Endodermal cell (in vitro differentiated cells): ENCODE data around the gene SRRM5. TPM values are rescaled to one million over a fixed set of nuclear protein-coding genes. Genes with fewer than 3 reads are reported as not detected.

Source experiments
- DNase-seq: peaks from one replicate; pipeline ENCODE4 v3.0.0-alpha.2; 2017
- H3K27ac ChIP-seq: 2 replicates; pipeline ENCODE4 v1.5.1; 2013; ENCODE audit warnings: mild to moderate bottlenecking, low read depth, low read length, moderate library complexity
- H3K27me3 ChIP-seq: 2 replicates; pipeline ENCODE4 v1.6.1; 2013; ENCODE audit warnings: mild to moderate bottlenecking, low read length, moderate library complexity; ENCODE audit not compliant: insufficient read depth, control insufficient read depth, poor library complexity, severe bottlenecking
- H3K36me3 ChIP-seq: 2 replicates; pipeline ENCODE4 v1.7.0; 2013; ENCODE audit warnings: mild to moderate bottlenecking, low read length, moderate library complexity; ENCODE audit not compliant: control insufficient read depth, insufficient read depth
- H3K4me1 ChIP-seq: one replicate; pipeline ENCODE4 v1.7.0; 2013; ENCODE audit warnings: low read length; ENCODE audit not compliant: control insufficient read depth, insufficient read depth
- H3K4me3 ChIP-seq: 2 replicates; pipeline ENCODE4 v1.5.1; 2013; ENCODE audit warnings: mild to moderate bottlenecking, low read length, moderate library complexity
- H3K9ac ChIP-seq: 2 replicates; pipeline ENCODE4 v1.6.1; 2013; ENCODE audit warnings: mild to moderate bottlenecking, low read length, moderate library complexity; ENCODE audit not compliant: poor library complexity, severe bottlenecking; ENCODE audit errors: extremely low read depth
- H3K9me3 ChIP-seq: 2 replicates; pipeline ENCODE4 v1.6.1; 2013; ENCODE audit warnings: mild to moderate bottlenecking, low read length, moderate library complexity; ENCODE audit not compliant: control insufficient read depth
- H3K27ac Mint-ChIP-seq: 2 replicates; pipeline ENCODE4 v1.8.0; 2020; ENCODE audit warnings: mixed read lengths
- H3K27me3 Mint-ChIP-seq: 2 replicates; pipeline ENCODE4 v1.8.0; 2021; ENCODE audit warnings: mild to moderate bottlenecking, mixed read lengths; ENCODE audit not compliant: insufficient read depth
- H3K36me3 Mint-ChIP-seq: 2 replicates; pipeline ENCODE4 v1.8.0; 2020; ENCODE audit warnings: low read depth, mixed read lengths
- H3K4me1 Mint-ChIP-seq: 2 replicates; pipeline ENCODE4 v1.8.0; 2020; ENCODE audit warnings: mixed read lengths
- H3K4me3 Mint-ChIP-seq: 2 replicates; pipeline ENCODE4 v1.8.0; 2020; ENCODE audit warnings: mild to moderate bottlenecking, moderate library complexity, mixed read lengths
- H3K9me3 Mint-ChIP-seq: 2 replicates; pipeline ENCODE4 v1.8.0; 2020; ENCODE audit warnings: mild to moderate bottlenecking, mixed read lengths
- WGBS, 2 experiments: methylation state at CpG; one replicate each; pipeline versions ENCODE4 v1.1.5 to v1.1.7; 2013; ENCODE audit warnings: missing lambda C conversion rate in 2 of 2, mixed read lengths in 1 of 2; ENCODE audit not compliant: insufficient coverage in 1 of 2, insufficient read length in 1 of 2; 5-methylcytosine and 5-hydroxymethylcytosine counted together
- total RNA-seq, 2 donors: library from RNA; stranded (reverse); fragmentation: NEBNext Ultra II Directional in 1 of 2; extraction: Animal tissue kit (Norgen Biotek cat#: 25700) in 1 of 2; gene quantifications; 2 replicates in 1 of 2; 3 replicates in 1 of 2; pipeline ENCODE4 v1.2.1, GENCODE V29; 2021
- TF ChIP-seq, protein P1 (sequence below): fragments of 200-600 bp; sonication (generic); conservative IDR thresholded peaks from 2 replicates; pipeline ENCODE4 v1.5.0; 2021; ENCODE audit warnings: antibody characterized with exemption, mild to moderate bottlenecking

SRRM5 gene
- total RNA-seq, 2 donors from 2014 or later, result 0.35 to 0.37 TPM

GRCh38 chr19:43662487-43662886 lies 50.6 kb downstream of the SRRM5 start:
- peak; percentile 57 for DNase-seq
- Mint-ChIP-seq H3K4me1 (peaks cover 6% of the 10 kb centered on the region), H3K36me3 (peaks cover 40% of the 10 kb centered on the region), H3K27ac (no peak overlapping the region), H3K4me3 (no peak overlapping the region), H3K9me3 (no peaks in the 10 kb centered on the region), H3K27me3 (peaks cover 12% of the 10 kb centered on the region)
- Histone ChIP-seq H3K9me3 (no peaks in the 10 kb centered on the region), H3K27ac (no peak overlapping the region), H3K27me3 (no peaks in the 10 kb centered on the region), H3K36me3 (peaks cover 65% of the 10 kb centered on the region), H3K4me3 (no peak overlapping the region), H3K9ac (no peak overlapping the region), H3K4me1 (peaks cover 1% of the 10 kb centered on the region)
- WGBS, 2 experiments, result 82 to 90% methylated on average over 4 to 6 of the region's 6 CpGs
- TF ChIP-seq, protein P1, sequence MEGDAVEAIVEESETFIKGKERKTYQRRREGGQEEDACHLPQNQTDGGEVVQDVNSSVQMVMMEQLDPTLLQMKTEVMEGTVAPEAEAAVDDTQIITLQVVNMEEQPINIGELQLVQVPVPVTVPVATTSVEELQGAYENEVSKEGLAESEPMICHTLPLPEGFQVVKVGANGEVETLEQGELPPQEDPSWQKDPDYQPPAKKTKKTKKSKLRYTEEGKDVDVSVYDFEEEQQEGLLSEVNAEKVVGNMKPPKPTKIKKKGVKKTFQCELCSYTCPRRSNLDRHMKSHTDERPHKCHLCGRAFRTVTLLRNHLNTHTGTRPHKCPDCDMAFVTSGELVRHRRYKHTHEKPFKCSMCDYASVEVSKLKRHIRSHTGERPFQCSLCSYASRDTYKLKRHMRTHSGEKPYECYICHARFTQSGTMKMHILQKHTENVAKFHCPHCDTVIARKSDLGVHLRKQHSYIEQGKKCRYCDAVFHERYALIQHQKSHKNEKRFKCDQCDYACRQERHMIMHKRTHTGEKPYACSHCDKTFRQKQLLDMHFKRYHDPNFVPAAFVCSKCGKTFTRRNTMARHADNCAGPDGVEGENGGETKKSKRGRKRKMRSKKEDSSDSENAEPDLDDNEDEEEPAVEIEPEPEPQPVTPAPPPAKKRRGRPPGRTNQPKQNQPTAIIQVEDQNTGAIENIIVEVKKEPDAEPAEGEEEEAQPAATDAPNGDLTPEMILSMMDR, result peak; percentile 72

DNA sequence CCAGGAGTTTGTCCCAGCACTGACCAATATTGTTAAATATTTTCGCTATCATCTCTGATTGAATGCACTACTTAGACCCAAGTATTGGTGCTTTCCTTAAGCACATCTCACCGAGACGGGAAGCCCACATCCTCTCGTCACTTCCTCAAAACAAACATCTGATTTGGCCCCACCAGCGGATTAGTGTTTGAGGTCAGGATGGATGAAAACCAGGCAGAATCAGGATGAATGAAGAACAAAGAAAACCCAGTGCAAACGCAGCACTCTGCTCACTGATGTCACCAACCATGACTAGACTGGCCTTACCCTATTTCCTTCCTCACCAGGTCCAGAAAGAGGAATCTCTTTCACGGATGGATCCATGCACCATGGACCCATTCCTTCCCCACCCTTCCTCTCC lies 52.1 kb downstream of the SRRM5 start:
- 79 to 92% methylated on average over 3 to 7 of the region's 7 CpGs for WGBS, 2 experiments
- peaks cover 29% of the 10 kb centered on the region for H3K36me3 Mint-ChIP-seq
- TF ChIP-seq, protein P1, result no peak

More for the DNA sequence above, 52.1 kb downstream of the SRRM5 start:
- H3K9ac ChIP-seq, result no peak overlapping the region
- peaks cover 3% of the 10 kb centered on the region for H3K4me1 ChIP-seq
- H3K4me1 Mint-ChIP-seq, result peaks cover 12% of the 10 kb centered on the region
- H3K9me3 Mint-ChIP-seq, result no peaks in the 10 kb centered on the region
- no peaks in the 10 kb centered on the region for H3K27me3 ChIP-seq
- no peaks in the 10 kb centered on the region for H3K9me3 ChIP-seq
- no peak for DNase-seq
- no peak overlapping the region for H3K4me3 Mint-ChIP-seq
- no peak overlapping the region for H3K27ac Mint-ChIP-seq
- H3K27me3 Mint-ChIP-seq, result peaks cover 19% of the 10 kb centered on the region
- H3K27ac ChIP-seq, result no peak overlapping the region
- H3K4me3 ChIP-seq, result no peak overlapping the region
- H3K36me3 ChIP-seq, result peaks cover 51% of the 10 kb centered on the region

Other genes starting within 250 kb of the SRRM5 start
- under 1 TPM in 1 of 2 donors, not detected in 1; 0.59 TPM for gene TEX101, start 197.2 kb upstream of the SRRM5 start, total RNA-seq
- gene LYPD3, start 146.5 kb upstream of the SRRM5 start, total RNA-seq, result under 1 TPM; 0.33 to 0.51 TPM
- 10 to 100 TPM in 1 of 2 donors, 1 to 10 TPM in 1; 7.7 to 13.5 TPM for gene PHLDB3, start 107.3 kb upstream of the SRRM5 start, total RNA-seq
- gene ETHE1, start 84.9 kb upstream of the SRRM5 start, total RNA-seq, result 10 to 100 TPM; 13.0 to 15.2 TPM
- under 1 TPM; 0.22 TPM for gene ZNF575, start 78.9 kb upstream of the SRRM5 start, total RNA-seq
- 10 to 100 TPM; 48.8 to 52.1 TPM for gene XRCC1, start 36.6 kb upstream of the SRRM5 start, total RNA-seq
- gene PINLYP, start 36.3 kb upstream of the SRRM5 start, total RNA-seq, result 10 to 100 TPM in 1 of 2 donors, 1 to 10 TPM in 1; 7.7 to 12.2 TPM
- gene IRGQ, start 16.0 kb upstream of the SRRM5 start, total RNA-seq, result 10 to 100 TPM; 39.7 to 46.0 TPM
- 10 to 100 TPM; 11.9 to 12.1 TPM for gene ZNF576, start 15.5 kb upstream of the SRRM5 start, total RNA-seq
- 10 to 100 TPM; 44.3 to 46.8 TPM for gene ZNF428, start 7.5 kb downstream of the SRRM5 start, total RNA-seq
- gene CADM4, start 27.8 kb downstream of the SRRM5 start, total RNA-seq, result 10 to 100 TPM in 1 of 2 donors, 1 to 10 TPM in 1; 9.3 to 19.9 TPM
- 10 to 100 TPM; 14.7 to 21.5 TPM for gene PLAUR, start 58.1 kb downstream of the SRRM5 start, total RNA-seq
- not detected for gene IRGC, start 104.0 kb downstream of the SRRM5 start, total RNA-seq
- 10 to 100 TPM; 44.6 to 53.8 TPM for gene SMG9, start 142.9 kb downstream of the SRRM5 start, total RNA-seq
- not detected for gene KCNN4, start 168.9 kb downstream of the SRRM5 start, total RNA-seq
- gene LYPD5, start 190.4 kb downstream of the SRRM5 start, total RNA-seq, result under 1 TPM in 1 of 2 donors, not detected in 1; 0.11 TPM
- gene ZNF283, start 215.2 kb downstream of the SRRM5 start, total RNA-seq, result 10 to 100 TPM in 1 of 2 donors, 1 to 10 TPM in 1; 7.1 to 10.1 TPM